Stimulated activated CD8-positive, alpha-beta memory T cell treated with anti-CD3 and anti-CD28 coated beads, Interleukin-7, amount 100 ng/mL, for 1 hour (primary cell): ENCODE results near the gene PALD1.
A peak's percentile ranks its signal among the peaks of the same experiment; 100 is the strongest.

Experiments used
- DNase-seq, 2 donors: peaks; one replicate each; pipeline ENCODE4 v3.0.0-alpha.2; 2020; ENCODE audit warnings: low read depth in 2 of 2

Gene PALD1

DNA sequence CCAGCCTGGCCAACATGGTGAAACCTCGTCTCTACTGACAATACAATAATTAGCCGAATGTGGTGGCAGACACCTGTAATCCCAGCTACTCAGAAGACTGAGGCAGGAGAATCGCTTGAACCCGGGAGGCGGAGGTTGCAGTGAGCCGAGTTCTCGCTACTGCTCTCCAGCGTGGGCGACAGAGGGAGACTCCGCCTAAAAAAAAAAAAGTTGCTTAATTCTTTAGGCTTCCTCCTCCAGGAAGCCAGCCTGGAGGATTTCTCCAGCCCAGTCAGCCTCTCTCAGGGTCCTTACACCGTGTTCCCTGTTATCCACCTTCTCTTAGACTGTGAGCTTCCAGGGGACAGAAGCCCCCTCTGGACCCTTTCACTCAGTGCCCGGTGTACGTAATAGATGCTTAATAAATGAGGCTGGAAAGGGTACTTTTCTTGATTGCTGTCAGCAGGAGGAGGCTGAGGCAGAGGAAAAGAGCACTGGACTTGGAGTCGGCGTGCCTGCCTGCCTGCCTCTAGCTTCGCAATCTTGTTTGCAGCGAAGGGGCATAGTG lies 20.7 kb upstream of the PALD1 start:
- no peak for DNase-seq

DNA sequence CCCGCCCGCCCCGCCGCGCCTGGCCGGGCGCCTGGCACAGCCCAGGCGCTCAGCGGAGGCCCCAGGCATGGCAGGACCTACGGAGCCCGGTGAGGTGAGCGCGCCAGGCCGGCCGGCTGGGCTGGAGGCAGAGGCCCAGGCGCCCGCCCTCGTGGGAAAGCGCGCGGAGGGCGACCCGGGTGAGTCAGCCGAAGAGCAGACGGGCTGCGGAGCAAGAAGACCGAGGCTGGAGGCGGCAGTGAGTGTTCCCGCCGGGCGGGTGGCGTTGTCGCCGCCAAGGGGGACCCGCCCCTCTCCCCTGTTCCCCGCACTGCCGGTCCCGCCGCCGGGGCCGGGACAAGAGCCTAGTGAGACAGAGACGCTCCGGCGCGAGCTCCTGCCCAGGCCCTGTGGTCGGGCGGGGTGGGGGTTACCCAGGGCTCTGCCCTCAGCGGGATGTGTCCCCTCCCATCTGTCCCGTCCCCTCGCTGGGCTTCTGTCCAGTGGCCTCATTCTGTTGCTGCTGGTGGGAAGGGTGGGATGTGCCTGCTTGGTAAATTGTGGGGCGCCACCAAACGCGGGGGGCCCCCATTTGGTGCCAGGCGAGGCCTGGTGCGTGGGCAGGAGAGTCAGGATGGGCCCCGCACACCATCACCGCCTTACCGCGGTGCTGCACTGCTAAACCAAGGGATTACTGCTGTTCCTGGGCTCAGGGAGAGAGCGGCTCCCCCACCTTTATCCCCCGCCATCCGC lies 20.1 kb upstream of the PALD1 start:
- DNase-seq, result no peak

DNA sequence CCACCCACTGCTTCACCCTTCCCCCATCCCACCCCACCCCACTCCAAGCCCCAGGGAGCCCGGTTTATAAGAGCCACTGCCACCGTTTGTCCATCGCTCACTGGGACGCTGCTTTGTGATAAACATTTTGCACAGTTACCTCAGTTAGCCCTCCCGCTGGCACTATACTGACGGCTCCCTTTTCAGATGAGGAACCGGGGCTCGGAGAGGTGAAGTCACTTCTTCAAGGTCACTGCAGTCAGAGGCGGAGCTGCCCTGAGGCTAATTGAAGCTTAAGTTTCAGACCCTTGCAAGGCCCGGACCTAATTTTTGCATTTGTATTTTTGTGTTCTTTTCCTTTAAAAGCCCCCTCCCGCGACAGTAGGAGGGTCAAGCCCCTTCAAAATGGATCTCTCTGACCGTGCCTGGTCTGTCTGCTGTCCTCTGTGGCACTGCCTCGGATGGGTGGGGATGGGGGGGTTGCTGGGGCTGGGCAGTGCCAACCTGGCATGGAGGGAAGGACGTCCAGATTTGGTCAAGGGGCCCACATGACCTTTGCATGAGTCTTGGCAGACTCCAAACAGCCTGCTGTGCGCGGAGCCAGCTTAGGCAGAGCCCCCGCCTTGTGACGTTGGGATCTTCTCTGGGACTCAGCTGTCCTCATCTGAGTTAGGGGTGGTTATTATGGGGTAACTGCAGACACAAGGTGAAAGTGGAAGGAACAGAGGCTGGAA lies 19.4 kb upstream of the PALD1 start:
- no peak for DNase-seq

DNA sequence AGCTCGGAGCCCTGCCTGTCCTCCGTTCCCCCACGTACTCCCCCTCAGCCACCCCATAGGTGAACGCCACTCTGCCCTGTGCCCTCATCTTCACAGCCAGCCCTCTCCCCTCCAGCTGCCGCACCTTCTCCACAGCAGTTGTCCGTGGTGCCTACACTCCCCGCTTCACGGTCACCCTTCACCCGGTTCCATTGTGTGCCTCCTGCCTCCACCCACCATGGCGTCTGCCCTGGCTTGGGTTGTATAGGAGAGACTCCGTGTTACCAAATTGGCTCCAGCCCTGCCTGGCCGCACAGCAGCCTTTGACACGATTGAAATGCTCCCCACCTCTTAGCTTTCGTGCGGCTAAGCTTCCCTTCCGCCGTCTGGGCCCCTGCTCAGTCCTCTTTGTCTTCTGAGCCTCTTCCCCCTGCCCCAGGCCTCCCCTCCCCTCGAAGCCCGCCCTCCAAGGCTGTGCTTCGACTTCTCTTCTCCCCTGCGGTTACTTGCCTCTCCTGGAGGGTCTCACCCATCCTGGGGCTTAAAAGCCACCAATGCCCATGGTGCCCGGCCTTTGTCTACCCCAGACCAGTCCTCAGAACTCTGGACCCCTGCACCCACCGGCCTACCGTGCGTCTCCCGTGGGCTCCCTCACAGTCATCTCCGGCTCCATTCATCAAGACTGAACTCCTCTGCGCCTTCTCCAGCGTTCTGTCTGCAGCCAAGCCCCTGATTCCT lies 18.6 kb upstream of the PALD1 start:
- DNase-seq, result no peak

DNA sequence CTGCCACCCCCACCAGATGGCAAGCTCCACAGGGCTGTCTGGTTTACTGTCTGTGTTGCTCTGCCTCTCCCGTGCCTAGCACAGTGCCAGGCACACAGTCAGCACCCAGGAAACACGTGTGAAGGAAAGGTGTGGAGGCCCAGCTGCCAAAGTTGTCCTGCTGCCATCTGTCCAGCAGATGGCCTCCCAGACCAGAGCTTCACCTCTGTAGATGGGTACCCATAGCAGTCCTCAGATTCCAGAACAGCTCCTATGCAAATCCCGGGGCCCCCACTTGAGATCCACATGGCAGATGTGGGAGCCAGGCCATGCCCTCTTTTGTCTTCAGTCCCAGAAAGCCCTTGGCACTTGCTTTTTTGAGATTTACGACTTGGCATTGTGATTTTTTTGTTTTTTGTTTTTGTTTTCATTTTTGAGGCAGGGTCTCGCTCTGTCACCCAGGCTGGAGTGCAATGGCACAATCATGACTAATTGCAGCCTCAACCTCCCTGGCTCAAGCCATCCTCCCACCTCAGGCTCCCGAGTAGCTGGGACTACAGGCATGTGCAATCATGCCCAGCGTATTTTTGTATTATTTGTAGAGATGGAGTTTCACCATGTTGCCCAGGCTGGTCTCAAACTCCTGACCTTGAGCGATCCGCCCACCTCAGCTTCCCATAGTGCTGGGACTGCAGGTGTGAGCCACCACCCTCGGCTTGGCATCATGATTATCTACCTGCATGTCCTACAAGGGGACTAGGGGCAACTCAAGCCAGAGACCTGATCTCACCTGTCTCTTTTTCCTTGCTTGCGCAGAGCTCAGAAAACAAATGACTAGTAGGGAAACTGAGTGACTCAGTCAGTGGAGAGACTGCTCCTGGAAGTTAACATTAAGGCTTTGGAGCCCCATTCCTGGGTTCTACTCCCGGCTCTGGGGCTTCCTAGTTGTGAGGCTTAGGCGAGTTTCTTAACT lies 16.9 kb upstream of the PALD1 start:
- no peak for DNase-seq

DNA sequence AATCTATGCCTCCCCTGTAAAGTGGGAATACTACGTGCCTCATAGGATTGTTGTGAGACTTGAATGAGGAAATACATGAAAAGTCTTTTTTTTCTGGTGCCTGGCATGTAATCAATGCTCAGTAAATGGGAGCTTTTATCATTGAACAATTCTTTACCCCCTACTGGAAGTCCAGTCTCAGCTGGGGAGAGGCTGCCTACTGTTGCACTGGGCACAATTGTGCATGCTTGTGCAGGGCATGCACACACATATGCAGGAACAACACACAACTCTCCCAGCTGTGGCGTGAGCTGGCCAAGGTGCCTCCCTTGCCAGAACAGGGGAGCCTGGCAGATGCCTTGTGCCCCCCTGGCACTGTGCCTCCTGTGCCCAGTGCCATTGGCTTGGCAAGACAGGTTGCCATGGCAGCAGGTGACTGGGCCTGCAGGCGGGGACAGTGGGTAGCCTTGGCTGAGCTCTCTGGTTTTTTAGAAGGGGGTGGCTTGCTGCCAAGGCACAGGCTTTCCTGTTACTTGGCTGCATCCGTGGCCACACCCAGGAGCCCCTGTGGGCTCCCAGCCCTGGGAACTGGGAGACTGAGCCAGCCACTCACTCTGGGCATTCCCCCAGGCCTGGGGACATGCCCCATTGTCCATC lies 16.1 kb upstream of the PALD1 start:
- DNase-seq, result no peak

DNA sequence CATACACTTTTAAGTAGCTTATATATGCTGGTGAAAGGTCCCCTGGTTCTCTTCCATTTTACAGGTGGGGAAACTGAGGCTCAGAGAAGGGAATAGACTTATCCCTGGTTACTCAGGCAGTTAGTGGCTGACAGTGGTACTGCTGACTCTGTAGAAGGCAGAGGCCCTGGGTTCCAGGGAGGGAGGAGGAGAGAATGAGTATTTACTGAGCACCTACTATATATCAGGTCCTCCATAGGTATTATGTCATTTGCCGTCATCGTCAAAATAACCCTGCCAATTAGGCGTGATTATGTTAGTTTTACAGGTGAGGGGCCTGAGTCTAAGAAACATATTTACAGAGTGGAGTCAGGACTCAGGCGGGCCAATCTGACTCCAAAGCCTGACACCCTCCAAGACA lies 13.3 kb upstream of the PALD1 start:
- DNase-seq, result no peak

DNA sequence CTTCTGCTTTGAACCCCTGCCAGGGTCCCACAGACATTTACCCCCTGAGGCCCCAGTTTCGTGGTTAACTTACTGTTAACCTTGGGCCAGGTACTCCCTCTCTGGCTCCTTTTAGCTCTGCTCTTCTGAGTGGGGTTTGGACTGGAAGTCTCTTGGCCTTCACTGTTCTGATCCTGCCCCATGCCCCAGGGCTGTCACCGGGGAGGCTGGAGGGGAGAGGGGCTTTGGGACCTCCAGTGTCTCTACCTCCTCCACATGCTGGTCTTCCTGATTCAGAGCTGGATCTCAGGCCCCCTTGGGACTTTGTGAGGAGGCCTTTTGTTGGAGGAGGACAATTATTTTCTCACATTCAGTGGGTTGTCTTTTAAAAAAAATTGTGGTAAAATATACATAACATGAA lies 12.7 kb upstream of the PALD1 start:
- DNase-seq, result no peak

DNA sequence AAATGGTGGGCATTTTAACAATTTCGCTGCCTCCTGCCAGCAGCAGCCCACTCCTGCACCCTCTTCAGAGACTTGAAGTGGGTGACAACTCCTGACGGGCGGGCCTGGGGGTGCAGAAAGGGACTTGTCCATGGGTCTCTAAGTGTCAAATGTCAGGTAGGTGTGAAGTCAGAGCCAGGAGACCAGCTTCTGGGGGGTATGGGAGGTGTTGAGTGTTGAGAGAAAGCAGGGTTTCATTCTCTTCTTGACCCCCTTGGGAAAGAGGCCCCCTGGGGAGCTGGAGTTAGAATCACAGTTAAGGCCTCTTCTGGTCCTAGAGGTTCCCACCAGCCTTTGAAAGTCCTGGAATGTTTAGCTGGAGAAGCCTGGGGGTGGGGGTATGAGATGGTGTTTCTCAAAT lies 11.6 kb upstream of the PALD1 start:
- no peak for DNase-seq

DNA sequence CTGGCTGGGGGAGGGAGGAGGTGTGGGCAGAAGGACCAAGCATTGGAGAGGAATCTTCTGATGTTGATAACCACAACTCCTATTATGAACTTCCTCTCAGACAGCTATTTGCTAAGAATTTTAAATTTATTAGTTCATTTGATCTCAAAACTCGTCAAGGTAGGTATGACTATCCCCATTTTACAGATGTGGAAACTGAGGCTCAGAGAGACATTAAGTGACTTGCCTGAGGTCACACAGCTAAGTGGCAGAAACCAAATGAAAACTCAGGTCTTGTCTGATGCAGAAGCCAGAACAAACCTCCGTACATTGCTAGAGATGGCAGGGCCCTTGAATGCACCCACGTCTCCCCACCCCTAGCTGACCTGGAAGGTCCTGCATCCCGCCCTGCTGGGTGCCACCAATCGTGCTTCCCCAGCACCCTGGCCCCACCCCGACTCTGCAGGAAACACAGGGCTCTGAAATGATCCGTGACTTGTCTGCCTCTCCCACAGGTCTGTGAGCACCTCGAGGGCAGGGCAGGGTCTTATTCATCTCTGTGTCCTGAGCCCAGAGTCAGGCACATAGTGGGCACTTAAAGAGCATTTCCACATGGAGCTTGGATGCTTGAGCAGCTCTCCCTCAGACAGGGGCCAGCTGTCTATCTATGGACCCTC lies 5.6 kb upstream of the PALD1 start:
- no peak for DNase-seq

DNA sequence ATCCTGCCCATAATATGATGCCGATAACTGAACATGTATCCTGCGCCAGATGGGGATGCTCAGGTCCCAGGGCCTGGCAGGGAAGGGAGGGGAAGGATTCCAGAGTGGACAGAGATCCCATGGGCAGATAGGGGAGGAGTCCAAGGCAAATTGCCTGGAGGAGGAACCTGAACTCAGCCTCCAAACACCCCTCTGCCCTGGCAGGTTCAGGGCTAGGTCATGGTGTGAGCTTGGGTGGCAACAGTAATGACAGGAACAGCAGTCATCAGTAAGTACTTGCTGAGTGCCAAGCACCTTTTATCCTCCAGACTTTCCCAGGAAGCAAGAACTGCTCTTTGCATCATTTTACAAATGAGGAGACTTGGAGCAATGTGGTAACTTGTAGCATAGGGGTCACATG lies 3.8 kb upstream of the PALD1 start:
- no peak for DNase-seq

DNA sequence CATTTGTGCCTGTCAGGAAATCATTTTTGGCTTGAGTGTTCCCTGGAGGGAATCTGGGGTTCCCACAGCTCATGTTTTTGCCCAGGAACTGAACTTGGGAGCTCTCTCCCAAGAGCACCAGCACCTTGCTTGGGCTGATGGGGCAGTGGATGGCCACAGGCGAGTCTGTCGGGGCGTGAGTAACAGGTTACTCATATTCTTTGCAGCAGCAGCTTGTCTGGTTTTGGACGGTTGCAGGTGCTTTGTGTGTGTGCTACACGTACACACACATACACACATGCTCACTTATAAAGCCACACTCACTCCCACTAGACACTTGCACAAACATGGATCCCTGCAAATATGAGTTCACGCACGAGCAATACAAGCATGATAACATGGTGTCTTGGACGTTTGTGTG lies 2.9 kb upstream of the PALD1 start:
- no peak for DNase-seq

DNA sequence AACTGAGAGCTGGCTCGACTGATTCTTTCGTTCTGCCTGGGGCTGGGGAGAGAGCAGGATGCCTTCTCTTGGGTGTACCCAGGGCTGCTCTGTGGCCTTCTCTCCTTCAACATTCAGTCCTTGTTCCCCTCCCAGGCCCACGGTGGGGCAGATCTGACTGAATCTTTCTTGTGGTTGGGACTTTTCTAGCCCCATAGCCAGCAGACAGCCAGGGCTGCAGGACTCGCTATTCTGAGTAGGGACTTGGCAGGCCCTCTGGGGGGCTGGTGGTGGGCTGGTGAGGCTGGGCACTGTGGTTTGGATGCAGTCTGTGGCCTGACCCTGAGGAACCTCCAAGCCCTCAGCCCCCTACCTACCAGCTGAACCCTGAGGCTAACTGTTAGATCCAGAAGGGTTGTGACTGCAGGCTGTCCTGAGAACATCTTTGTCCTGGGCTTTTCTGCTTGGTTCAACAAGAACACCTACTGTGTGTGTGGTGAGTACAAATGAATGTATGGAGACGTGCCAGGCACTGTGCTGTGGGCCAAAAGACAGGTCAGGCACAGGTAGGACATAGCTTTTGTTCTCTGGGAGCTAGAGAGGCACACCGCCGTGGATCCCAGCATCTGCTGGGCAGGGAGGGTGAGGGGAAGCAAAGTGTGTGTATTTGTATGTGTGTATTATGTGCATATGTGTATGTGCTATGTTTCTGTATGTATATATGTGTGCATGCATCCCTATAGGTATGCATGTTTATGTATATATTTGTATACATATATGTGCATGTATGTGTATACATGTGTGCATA lies 2.1 kb upstream of the PALD1 start:
- no peak for DNase-seq

DNA sequence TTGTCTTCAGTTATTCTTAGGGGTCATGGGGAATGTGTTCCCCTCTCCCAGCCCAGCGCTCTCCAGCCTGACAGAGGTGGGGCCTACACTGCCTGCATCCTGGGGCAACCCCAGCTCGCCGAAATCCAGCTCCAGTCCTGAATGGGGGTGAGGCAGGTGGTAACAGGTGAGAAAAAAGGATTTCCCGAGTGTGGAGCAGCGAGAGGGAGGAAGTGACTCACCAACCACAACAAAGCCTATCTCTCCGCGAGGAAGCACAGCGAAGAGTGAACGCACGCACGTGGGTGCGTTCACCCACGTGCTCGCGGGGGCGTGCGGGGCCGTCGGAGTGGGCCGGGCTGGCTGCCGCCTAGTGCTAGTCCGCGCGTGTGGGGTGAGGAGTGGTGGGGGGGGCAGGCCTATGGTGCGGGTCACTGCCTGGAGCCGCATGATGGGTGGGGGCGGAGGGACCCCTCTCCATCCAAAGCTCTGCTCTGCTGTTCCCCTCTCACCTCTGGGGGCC lies 855 bp upstream of the PALD1 start:
- peak; percentile 41 to 59 for DNase-seq

DNA sequence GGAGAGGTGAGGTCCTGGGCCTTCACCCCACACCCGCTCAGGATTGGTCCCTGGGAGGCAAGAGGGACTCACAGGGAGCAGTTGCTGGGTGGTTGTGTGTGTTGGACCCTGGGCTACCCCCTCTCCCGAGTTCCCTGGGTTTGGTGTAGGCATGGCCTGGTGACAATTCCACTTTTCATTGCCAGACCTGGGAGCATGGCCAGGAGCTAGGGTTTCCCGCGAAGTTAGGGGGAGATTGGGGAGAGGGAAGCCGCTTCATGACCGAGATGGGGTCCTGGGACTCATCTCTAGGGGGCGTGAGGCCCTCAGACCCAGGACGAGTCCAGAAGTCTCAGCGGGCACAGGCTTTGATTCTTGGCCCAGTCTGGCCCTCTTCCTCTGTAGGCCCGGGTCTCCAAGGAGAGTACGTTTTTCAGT lies 606 bp downstream of the PALD1 start:
- no peak for DNase-seq

DNA sequence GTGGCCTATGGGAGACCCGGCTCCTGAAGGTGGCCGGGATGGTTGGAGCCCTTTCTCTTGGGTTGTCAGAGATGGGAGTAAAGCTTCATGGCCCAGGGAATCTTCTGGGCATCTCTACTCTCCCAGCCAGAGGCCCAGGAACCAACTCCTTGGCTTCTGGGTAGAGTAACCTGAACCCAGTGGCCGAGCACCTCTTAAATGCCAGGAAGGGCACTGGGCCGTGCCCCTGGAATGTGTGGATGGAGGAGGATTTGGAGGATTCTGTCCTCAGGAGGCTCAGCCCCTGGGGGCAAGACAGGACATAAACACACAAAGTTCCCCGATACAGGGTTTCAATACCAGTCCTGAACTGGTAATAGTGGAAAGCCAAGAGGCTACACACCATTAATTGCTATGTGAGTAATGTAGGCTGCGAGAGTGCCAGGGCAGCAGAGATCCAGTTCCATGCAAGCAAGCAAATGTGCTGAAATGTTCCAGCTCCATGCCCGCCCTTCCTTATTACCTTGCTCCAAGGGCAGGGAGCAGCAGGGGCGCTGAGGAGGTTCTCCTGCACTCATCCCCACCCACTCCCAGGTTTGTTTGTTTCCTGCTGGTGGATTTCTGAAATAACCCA lies 1.2 kb downstream of the PALD1 start:
- DNase-seq, result no peak

DNA sequence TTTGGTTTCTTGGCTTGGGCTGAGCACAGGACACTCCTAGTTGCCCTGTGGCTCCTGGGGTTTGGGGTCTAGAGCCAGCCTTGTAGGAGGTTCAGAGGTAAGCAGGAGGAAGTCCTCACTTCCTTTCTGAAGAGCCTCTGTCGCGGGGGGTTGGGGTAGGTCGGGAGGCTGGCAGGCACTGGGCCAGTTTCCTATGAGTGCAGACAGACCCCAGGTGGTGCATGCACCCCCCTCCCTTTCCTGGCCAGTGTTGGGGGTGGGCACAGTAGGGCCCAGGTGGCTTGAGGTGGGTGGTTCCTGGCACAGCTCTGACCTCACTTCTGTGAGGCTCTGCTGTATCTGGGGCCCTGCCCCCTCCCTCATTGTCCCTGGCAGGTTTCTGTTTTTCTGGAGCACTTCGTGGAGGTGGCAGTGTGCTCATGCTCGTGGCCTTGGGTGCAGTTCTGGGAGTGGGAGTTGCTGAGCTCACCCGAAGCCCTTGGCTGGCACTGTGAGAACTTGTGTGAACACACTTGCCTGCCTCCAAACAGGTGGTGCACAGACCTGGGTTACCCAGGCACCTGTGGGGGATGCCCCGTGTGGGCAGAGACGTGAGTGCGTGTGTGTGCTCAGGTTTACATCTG lies 1.8 kb downstream of the PALD1 start:
- DNase-seq, result no peak

DNA sequence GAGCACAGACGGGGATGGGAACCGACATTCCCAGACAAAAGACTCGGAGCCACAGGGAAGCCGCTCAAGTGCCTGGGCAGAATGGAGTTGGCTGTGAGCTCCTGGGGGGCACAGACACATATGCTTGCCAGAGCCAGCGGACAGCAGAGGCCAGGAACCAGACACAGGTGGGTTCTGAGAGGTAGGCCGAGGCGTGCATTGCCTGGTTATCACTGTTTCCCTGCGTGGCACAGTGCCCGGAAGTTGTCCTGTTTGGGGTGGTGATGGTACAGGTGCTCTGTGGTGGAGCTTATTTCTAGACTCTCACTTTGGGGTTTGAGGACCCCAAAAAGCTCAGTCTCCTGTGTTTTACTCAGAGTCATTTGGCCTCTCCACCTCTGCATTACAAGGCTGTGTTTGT lies 2.5 kb downstream of the PALD1 start:
- DNase-seq, result no peak
